HG02981 (cell line): Measurements from ENCODE around the gene LPAR3.
A peak's percentile ranks its signal among the peaks of the same experiment; 100 is the strongest.

Source experiments
- ATAC-seq: cut with Tn5 transposase; IDR thresholded peaks from one replicate; pipeline ENCODE4 v1.9.1; 2021; ENCODE audit warnings: mild to moderate bottlenecking, moderate library complexity; ENCODE audit not compliant: unreplicated experiment

The LPAR3 gene

DNA sequence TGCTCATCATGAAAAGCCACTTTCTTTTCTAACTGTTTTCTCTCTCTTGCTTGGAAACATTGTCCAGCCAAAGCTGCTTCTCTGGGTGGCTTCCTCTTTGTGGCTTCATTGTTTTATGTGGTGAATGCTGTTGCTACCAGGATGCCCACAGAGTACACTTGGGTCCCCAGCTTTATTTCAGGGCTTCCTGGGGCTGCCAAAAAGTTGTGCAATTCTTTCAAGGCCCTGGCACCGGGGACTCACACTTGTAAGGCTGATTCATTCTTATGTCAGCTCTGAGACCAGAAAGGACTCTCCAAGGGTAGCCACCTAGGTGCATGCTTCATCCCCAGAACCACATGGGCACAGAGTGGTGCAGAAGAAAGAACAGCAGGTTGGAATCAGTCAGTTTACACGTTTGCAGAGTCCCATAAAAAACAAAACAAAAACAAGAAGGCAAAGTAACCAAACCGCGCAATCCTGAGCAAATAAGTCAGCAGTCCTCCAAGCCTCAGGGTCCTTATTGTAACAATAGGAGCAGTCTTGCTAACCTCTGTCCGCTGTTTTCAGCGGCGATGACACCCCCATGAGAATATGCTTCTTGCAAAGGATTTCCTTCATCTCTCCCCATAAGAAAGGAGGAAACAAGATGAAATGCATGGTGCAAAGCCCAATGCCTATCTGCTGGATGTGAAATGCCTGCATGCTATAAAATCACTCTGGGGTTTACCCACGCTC lies 112.8 kb downstream of the LPAR3 start:
- no peak for ATAC-seq

DNA sequence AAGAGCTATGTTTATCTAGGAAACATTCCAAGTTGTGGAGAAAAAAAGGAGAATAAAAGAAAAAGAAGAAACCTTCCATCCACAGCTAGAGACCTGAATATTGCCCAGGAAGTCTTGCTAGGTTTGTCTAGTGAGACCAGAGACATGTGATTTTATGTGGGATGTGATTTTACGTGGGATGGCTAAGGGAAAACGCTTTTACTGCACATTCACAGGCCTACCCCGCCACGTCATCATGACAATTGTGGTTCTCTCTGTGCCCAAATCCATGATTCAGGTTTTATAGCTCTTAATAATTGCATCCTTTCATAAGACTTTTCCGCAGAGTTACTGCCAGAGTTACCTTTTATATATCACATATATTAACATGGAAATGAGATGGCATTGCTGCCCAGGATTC lies 116.4 kb downstream of the LPAR3 start:
- no peak for ATAC-seq

DNA sequence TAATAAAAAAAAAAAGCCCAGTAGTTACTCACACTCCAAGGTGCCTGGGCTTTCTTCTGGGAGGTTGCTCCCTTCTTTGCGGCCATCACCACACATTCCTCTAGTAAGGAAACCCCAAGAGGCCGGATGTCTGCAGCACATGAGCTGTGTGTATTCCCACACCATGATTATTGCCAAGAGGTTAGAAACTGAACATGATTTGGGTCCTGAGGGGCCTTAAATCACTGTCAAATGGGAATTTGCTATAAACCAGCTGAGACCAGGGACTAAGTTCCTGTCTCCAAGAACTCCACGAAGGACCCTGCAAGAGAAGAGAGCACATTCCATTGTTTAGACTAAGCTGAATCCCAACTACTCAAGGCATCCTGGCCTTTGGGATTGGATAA lies 117.5 kb downstream of the LPAR3 start:
- ATAC-seq, result no peak

DNA sequence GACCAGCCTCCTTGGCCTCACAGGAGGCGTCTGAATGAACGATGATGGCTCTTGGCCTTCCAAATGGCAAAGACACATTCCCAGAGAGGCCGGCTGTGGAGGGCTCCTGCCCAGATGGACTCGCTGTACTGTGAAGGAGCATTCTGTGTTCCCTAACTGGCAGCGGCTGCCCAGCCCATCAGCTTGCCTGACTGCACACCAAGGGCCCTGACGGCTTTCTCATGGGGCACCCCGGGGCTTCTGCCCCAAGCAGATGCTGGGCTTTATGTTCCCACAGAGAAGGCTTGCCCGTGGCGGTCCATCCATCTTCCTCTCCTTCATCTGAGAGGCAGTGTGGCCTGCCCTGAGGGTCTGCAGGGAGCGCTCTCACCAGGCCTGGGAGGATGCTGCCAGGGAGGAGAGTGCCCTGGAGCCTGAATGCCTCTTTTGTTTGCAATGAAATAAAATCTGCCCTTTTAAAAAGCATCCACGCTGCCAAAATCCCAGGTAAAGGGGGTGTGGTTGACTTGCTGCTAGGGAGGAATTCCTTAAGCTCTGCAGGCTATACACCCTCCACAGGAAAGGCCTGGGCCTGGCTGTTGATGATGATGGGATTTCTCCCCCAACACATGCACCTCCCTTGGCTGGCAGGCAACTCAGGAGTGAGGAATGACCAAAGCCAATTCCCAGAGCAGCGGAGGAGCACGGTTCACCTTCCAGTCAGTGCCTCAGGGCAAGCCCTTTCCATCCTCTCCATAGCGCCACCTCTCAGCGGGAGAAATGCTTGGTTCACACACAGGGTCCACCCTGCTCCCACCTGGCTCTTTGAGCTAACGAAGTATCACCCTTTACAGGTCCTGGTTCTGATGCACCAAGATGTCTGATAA lies 118.1 kb downstream of the LPAR3 start:
- no peak for ATAC-seq

DNA sequence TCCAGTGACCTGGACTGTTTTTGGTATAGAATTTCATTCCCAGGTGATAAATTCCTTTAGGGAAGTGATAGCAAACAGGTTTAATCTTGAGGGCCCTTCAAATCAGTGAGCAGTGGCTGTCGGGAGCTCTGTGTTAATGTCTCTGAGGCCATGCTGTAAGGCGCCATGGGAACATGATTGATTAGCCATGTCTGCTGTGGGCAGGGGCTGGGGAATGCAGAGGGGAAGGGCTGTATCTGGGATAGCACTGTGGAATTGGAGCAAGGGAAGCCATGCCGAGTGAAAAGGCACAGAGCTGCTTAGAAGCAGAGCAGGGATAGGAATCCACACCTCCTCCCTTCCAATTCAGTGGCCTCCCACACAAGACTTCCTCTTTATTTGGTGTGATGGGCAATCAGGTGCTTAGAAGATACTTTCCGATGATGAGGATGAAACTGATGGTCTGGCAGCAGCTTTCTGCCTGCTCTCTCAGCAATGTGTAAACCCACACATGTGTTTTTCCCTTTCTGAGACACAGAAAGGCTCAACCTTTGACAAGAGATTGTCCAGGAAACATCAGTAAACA lies 119.0 kb downstream of the LPAR3 start:
- no peak for ATAC-seq

DNA sequence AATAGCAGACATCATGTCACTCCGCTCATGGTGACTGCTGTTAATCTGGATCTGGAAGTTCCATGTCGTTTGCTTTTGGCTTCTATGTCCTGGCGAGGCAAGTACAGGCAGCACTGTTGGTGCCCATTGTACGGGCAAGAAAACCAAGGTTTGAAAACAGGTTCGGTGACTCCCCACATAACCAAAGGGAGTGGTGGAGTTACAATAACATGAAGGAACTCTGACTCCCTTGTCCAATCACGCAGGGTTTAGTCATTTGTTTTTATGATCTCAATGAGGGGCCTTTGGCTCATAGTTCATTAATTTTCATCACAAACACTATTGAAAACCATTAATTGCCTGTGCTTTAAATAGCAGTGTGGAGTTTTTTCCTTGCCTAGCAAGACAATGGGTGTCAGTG lies 119.8 kb downstream of the LPAR3 start:
- no peak for ATAC-seq

DNA sequence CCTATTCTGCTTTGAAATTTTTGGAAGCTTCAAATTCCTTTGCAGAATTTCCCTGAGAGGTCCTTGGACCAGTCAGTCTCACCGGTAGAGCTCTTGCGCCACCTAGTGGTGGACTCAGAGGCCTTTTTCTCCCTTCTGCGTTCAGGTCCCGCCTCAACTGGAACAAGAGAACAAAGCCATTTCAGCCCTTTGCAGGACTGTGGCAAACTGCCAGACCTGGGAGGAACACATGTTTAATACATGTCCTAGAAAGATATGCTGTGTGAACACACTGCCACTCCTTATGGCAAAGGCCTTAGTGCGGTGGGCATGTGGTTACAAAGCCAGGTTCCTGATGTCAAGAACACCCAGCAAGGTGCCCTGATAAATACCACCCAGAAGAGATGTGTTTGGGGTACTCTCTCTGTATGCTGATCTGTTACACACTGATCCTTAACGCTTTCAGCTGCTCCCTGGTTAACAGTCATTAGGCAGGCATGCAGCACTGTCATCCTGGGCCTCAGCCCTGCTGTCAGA lies 120.5 kb downstream of the LPAR3 start:
- peak; percentile 77 for ATAC-seq

DNA sequence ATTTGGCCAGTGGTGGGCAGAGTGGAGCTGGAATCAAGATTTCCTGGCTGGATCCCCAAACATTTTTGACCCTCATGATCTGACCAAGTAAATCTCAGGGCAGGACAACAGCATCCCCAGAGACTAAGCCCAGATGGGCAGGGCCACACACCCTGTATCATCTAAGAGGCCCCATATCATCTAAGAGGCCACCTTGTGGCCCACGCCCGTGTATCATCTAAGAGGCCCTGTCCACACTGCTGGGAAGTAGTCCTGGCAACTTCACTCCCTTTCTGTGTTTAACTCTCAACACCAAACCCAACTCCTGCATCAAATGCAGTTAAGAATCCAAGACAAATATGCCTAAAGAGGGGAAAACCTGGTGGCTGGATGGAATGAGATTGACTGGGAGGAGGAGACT lies 121.1 kb downstream of the LPAR3 start:
- no peak for ATAC-seq

DNA sequence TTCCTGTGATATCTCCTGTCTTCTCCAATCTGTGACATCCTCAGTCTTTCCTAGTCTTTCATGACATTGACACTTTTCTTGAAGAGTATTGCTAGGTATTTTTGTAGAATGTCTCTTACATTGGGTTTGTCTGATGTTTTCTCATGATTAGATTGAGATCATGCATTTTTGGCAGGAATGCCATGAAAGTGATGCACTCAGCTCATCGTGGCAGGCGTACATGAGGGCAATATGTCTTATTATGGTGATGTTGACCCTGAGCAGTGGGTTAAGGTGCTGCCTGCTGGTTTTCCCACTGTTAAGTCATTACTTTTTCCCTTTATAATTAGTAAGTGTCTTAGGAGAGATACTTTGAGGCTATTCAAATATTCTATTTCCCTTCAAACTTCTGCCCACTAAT lies 122.5 kb downstream of the LPAR3 start:
- ATAC-seq, result no peak

DNA sequence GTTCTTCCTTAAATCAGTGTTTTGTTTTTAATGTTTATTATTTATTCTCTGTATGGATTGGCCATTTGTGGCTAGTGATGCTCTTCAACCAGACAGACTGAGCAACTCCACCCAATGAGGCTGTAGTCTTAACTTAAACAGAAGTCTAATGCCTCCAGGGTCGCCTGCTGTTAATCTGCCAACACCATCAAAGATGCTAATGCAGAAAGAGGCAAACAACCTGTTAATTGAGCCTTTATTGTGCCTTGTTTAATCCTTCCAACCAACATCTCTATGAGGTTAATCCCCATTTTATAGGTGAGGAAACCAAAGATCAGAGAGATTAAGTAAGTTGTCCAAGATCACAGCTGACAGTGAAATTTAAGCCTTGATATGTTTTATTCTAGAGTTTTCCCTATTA lies 123.4 kb downstream of the LPAR3 start:
- no peak for ATAC-seq

DNA sequence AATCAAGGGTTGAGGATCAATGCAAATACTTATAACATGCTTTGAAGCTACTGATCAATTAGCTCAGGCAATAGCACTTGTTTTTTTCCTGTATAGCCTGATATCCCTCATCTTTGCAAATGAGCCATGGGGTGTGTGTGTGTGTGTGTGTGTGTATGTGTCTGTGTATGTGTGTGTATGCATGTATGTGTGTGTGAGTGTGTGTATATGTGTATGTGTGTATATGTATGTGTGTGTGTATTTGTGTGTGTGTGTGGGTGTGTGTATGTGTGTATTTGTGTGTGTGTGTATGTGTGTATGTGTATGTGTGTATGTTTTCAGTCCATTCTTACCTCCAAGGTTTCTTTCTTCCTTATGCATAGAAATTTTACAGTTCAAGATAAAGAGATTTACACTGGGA lies 124.4 kb downstream of the LPAR3 start:
- no peak for ATAC-seq

DNA sequence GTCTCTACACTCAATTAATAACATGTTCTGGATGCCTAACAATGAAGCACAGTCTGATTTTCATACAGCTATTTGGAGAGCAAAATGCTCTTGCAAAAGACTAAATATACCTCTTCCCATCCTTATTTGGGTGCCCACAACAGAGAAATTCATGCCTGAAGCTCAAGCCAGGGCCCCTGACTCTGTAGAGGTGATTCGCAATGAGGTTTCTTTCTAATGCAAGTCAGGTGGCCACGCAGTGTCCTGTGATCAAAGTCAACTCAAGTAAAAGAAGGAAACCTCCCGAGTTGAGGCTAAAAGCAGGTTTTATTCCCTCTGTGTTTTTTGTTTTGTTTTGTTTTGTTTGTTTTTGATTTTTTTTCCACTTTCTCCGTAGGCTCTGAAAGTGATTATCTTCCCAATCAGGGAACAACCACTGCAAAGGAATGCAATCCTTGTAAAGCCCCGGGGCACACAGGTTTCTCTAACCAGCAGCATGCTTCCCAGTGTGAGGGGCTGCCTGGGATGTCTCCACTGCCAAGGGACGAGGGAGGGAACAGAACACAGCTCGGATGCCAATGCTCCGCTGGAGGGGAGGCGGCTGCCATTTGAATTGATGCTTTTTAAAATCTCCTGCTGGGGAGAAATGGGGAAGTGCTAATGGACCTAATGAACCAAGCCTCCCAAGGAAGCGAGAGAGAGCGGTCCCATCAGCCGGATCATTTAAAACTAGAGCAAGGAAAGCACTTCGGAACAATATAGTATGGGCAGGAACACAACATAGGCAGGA lies 128.9 kb downstream of the LPAR3 start:
- ATAC-seq, result no peak

DNA sequence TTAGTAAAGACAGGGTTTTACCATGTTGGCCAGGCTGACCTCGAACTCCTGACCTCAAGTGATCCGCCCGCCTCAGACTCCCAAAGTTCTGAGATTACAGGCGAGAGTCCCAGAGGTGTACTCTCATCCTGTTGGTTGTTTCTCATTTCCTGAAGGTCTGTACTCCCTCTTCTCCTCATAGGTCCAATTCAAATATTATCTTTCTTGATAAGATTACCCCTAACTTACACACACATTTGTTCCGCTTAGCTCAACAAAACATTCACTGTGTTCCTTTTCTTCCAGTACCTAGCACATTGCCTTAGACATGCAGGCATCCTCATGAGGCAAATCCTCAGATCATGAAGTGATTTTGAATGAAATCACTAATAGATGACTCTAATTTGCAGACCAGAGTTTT lies 130.3 kb downstream of the LPAR3 start:
- no peak for ATAC-seq
